ENCODE results near the gene TRAPPC5. TPM values are rescaled to one million over a fixed set of nuclear protein-coding genes. Genes with fewer than 3 reads are reported as not detected.

TRAPPC5 gene
- total RNA-seq, 1 experiment from 2014 or later: 105 TPM

- no TSS peak for BruUV-seq (replicated peaks)
Observed at GRCh38 chr19:7731615-7732014, 51.0 kb downstream of the TRAPPC5 start.

GRCh38 chr19:7732045-7732444 lies 51.4 kb downstream of the TRAPPC5 start, which contains the start of gene CLEC4G:
TSS of gene CLEC4G (minus strand) at chr19:7732110. CDS start at chr19:7732102, 8 bp downstream.
- H3K27ac ChIP-seq (ENCODE audit: low read depth, low read length, poor library complexity, severe bottlenecking): no peak within 1 kb of the TSS
- peaks cover 67% of the 10 kb centered on the region for H3K27me3 ChIP-seq (replicated peaks; ENCODE audit: insufficient read depth, low read depth, low read length, poor library complexity)
- intact Hi-C loops (cut with micrococcal nuclease; ENCODE audit: unreplicated experiment): no loop called here
- H3K9me3 ChIP-seq (ENCODE audit: low read depth, low read length, poor library complexity, severe bottlenecking): no peaks in the 10 kb centered on the region
- ChIA-PET CTCF (no interaction called here), POLR2A (ENCODE audit: low non-redundant PET) (no interaction called here)
- H3K4me1 ChIP-seq (ENCODE audit: insufficient read depth, low read length, poor library complexity, severe bottlenecking): no peaks in the 10 kb centered on the region
- no TSS peak for BruUV-seq (replicated peaks)
- H3K4me3 ChIP-seq (ENCODE audit: low read depth, low read length, poor library complexity, severe bottlenecking): no peak within 1 kb of the TSS
- no peak for DNase-seq (ENCODE audit: low spot score)
- H3K36me3 ChIP-seq (ENCODE audit: insufficient read depth, low read length, poor library complexity, severe bottlenecking): no peaks in the 10 kb centered on the region
- TF ChIP-seq CTCF (conservative IDR thresholded peaks at IDR 0.05; ENCODE audit: low read depth, low read length): no peak
- TF ChIP-seq EZH2 (IDR thresholded peaks at IDR 0.05; ENCODE audit: borderline replicate concordance, low read depth, low read length, poor library complexity, severe bottlenecking): no peak

More at GRCh38 chr19:7731615-7732014, 51.0 kb downstream of the TRAPPC5 start:
- POLR2A ChIA-PET (ENCODE audit: low non-redundant PET): no interaction called here
- no peak overlapping the region for H3K4me3 ChIP-seq (ENCODE audit: low read depth, low read length, poor library complexity, severe bottlenecking)
- intact Hi-C loops (cut with micrococcal nuclease; ENCODE audit: unreplicated experiment): no loop called here
- no peaks in the 10 kb centered on the region for H3K36me3 ChIP-seq (ENCODE audit: insufficient read depth, low read length, poor library complexity, severe bottlenecking)
- no peak overlapping the region for H3K27ac ChIP-seq (ENCODE audit: low read depth, low read length, poor library complexity, severe bottlenecking)
- H3K9me3 ChIP-seq (ENCODE audit: low read depth, low read length, poor library complexity, severe bottlenecking): no peaks in the 10 kb centered on the region
- TF ChIP-seq EZH2 (IDR thresholded peaks at IDR 0.05; ENCODE audit: borderline replicate concordance, low read depth, low read length, poor library complexity, severe bottlenecking): no peak
- no peak for TF ChIP-seq CTCF (conservative IDR thresholded peaks at IDR 0.05; ENCODE audit: low read depth, low read length)
- H3K27me3 ChIP-seq (replicated peaks; ENCODE audit: insufficient read depth, low read depth, low read length, poor library complexity): peaks cover 65% of the 10 kb centered on the region
- CTCF ChIA-PET: no interaction called here
- no peak for DNase-seq (ENCODE audit: low spot score)
- no peaks in the 10 kb centered on the region for H3K4me1 ChIP-seq (ENCODE audit: insufficient read depth, low read length, poor library complexity, severe bottlenecking)

- intact Hi-C loops (cut with micrococcal nuclease; ENCODE audit: unreplicated experiment): no loop called here
- no peaks in the 10 kb centered on the region for H3K4me1 ChIP-seq (ENCODE audit: insufficient read depth, low read length, poor library complexity, severe bottlenecking)
- no peaks in the 10 kb centered on the region for H3K9me3 ChIP-seq (ENCODE audit: low read depth, low read length, poor library complexity, severe bottlenecking)
- no peak for TF ChIP-seq CTCF (conservative IDR thresholded peaks at IDR 0.05; ENCODE audit: low read depth, low read length)
- TF ChIP-seq EZH2 (IDR thresholded peaks at IDR 0.05; ENCODE audit: borderline replicate concordance, low read depth, low read length, poor library complexity, severe bottlenecking): no peak
- no peak overlapping the region for H3K27ac ChIP-seq (ENCODE audit: low read depth, low read length, poor library complexity, severe bottlenecking)
- no TSS peak for BruUV-seq (replicated peaks)
- H3K4me3 ChIP-seq (ENCODE audit: low read depth, low read length, poor library complexity, severe bottlenecking): no peak overlapping the region
- H3K36me3 ChIP-seq (ENCODE audit: insufficient read depth, low read length, poor library complexity, severe bottlenecking): no peaks in the 10 kb centered on the region
- ChIA-PET CTCF (no interaction called here), POLR2A (ENCODE audit: low non-redundant PET) (no interaction called here)
- DNase-seq (ENCODE audit: low spot score): no peak
- H3K27me3 ChIP-seq (replicated peaks; ENCODE audit: insufficient read depth, low read depth, low read length, poor library complexity): peaks cover 57% of the 10 kb centered on the region
Observed at GRCh38 chr19:7733376-7733775, 52.7 kb downstream of the TRAPPC5 start.

All from A673 (cell line).